GM04504 (cell line): ENCODE results near the gene VSTM4.

Experiments
- DNase-seq: peaks from one replicate; pipeline ENCODE4 v3.0.0-alpha.2; 2012; ENCODE audit warnings: low read depth

The VSTM4 gene

GRCh38 chr10:49040601-49041000 is 74.7 kb downstream of the VSTM4 start:
- no peak for DNase-seq

- DNase-seq = no peak
These were observed 75.9 kb downstream of the VSTM4 start for GRCh38 chr10:49039409-49039808.

GRCh38 chr10:49038711-49039110 is 76.6 kb downstream of the VSTM4 start:
- no peak for DNase-seq

GRCh38 chr10:49037187-49037586 is 78.1 kb downstream of the VSTM4 start:
- peak; percentile 17 for DNase-seq

- no peak for DNase-seq
These were observed 78.7 kb downstream of the VSTM4 start for GRCh38 chr10:49036638-49037037.

- DNase-seq = no peak
These were observed 79.4 kb downstream of the VSTM4 start for GRCh38 chr10:49035920-49036319.

- DNase-seq = no peak
These were observed 80.4 kb downstream of the VSTM4 start for GRCh38 chr10:49034925-49035324.

- no peak for DNase-seq
These were observed 81.4 kb downstream of the VSTM4 start for GRCh38 chr10:49033939-49034338.

GRCh38 chr10:49029666-49030065 is 85.7 kb downstream of the VSTM4 start:
- no peak for DNase-seq

GRCh38 chr10:49028639-49029038 is 86.7 kb downstream of the VSTM4 start:
- no peak for DNase-seq

- DNase-seq = no peak
These were observed 89.9 kb downstream of the VSTM4 start for GRCh38 chr10:49025347-49025983.

- no peak for DNase-seq
These were observed 90.8 kb downstream of the VSTM4 start for GRCh38 chr10:49024484-49024883.

GRCh38 chr10:49023752-49024151 is 91.6 kb downstream of the VSTM4 start:
- DNase-seq = peak; percentile 17

- DNase-seq = no peak
These were observed 92.3 kb downstream of the VSTM4 start for GRCh38 chr10:49023071-49023470.

GRCh38 chr10:49021685-49022084 is 93.6 kb downstream of the VSTM4 start:
- DNase-seq = no peak

- no peak for DNase-seq
These were observed 99.6 kb downstream of the VSTM4 start for GRCh38 chr10:49015700-49016099.

- no peak for DNase-seq
These were observed 102.7 kb downstream of the VSTM4 start for GRCh38 chr10:49012603-49013002.

- DNase-seq = no peak
These were observed 103.6 kb downstream of the VSTM4 start for GRCh38 chr10:49011756-49012155.

- DNase-seq = no peak
These were observed 104.5 kb downstream of the VSTM4 start for GRCh38 chr10:49010865-49011264.

GRCh38 chr10:49010295-49010694 is 105.0 kb downstream of the VSTM4 start:
- no peak for DNase-seq

GRCh38 chr10:49009199-49009979 is 105.9 kb downstream of the VSTM4 start:
- DNase-seq = no peak

- no peak for DNase-seq
These were observed 106.7 kb downstream of the VSTM4 start for GRCh38 chr10:49008505-49009198.

GRCh38 chr10:49008091-49008490 is 107.2 kb downstream of the VSTM4 start:
- DNase-seq = no peak
